Measurements from ENCODE around the gene CCL26.
"Not testable (repeated sequence)": the region's sequence is repeated elsewhere in the genome, so short reads cannot be mapped to it uniquely, and the experiment has no call there.

CCL26 gene

GRCh38 chr7:75725306-75725705 is 46.7 kb downstream of the CCL26 start:
- Histone ChIP-seq H3K4me3 (no peak overlapping the region), H3K4me1 (peaks cover 38 to 67% (median 49%) of the 10 kb centered on the region in 10 experiments), H4K20me1 (peaks cover 0 to 7% (median 0%) of the 10 kb centered on the region in 11 experiments; a peak in 2 of 22 replicates), H3K4me2 (peak overlapping the region; percentile 29 to 68 (median 47); a peak in 13 of 22 replicates), H3K36me3 (no peaks in the 10 kb centered on the region), H3K9ac (no peak overlapping the region), H3K27me3 (no peaks in the 10 kb centered on the region), H3K27ac (no peak overlapping the region), H3K9me3 (replicated peaks in 1 of 11) (no peaks in the 10 kb centered on the region)
- no peak for TF ChIP-seq Cebpa-rat (IDR thresholded peaks at IDR 0.05)

- H3K9me3 ChIP-seq (replicated peaks in 1 of 11) = no peaks in the 10 kb centered on the region
- H4K20me1 ChIP-seq = peaks cover 0 to 6% (median 0%) of the 10 kb centered on the region in 11 experiments; a peak in 2 of 22 replicates
- no peak for TF ChIP-seq Cebpa-rat (IDR thresholded peaks at IDR 0.05)
- no peaks in the 10 kb centered on the region for H3K27me3 ChIP-seq
- H3K4me3 ChIP-seq = no peak overlapping the region
- no peak overlapping the region for H3K27ac ChIP-seq
- no peaks in the 10 kb centered on the region; a peak in 1 of 22 replicates for H3K36me3 ChIP-seq
- peak overlapping the region in 1 of 11 experiments; percentile 16; a peak in 1 of 22 replicates for H3K9ac ChIP-seq
- peaks cover 25 to 48% (median 37%) of the 10 kb centered on the region in 10 experiments for H3K4me1 ChIP-seq
- peak overlapping the region in 5 of 11 experiments; percentile 29 to 59 (median 50); a peak in 6 of 22 replicates for H3K4me2 ChIP-seq
Observed at GRCh38 chr7:75723444-75723843, 48.6 kb downstream of the CCL26 start.

- Histone ChIP-seq H3K4me2 (no peak overlapping the region), H3K9me3 (replicated peaks in 1 of 11) (no peaks in the 10 kb centered on the region), H4K20me1 (0 out of 22 replicates have a peak, but pooled peaks cover 0 to 5% (median 0%) of the 10 kb centered on the region in 11 experiments), H3K36me3 (peaks cover 0 to 9% (median 0%) of the 10 kb centered on the region in 11 experiments; a peak in 3 of 22 replicates), H3K27me3 (no peaks in the 10 kb centered on the region), H3K4me1 (peaks cover 15 to 38% (median 27%) of the 10 kb centered on the region in 10 experiments), H3K9ac (no peak overlapping the region), H3K4me3 (no peak overlapping the region), H3K27ac (no peak overlapping the region)
- TF ChIP-seq Cebpa-rat (IDR thresholded peaks at IDR 0.05) = no peak
Observed at GRCh38 chr7:75722373-75722772, 49.6 kb downstream of the CCL26 start.

GRCh38 chr7:75721922-75722321 is 50.1 kb downstream of the CCL26 start:
- Histone ChIP-seq H3K36me3 (peaks cover 0 to 13% (median 4%) of the 10 kb centered on the region in 11 experiments; a peak in 6 of 22 replicates), H3K4me1 (peaks cover 15 to 37% (median 27%) of the 10 kb centered on the region in 10 experiments)
- H3K27ac ChIP-seq; H3K4me3 ChIP-seq; H3K9ac ChIP-seq; H3K9me3 ChIP-seq (replicated peaks in 1 of 11); H3K4me2 ChIP-seq; H4K20me1 ChIP-seq; H3K27me3 ChIP-seq: not testable (repeated sequence)

- Histone ChIP-seq H3K27me3 (no peaks in the 10 kb centered on the region), H3K4me2 (no peak overlapping the region), H3K9me3 (replicated peaks in 1 of 11) (0 out of 22 replicates have a peak, but pooled peaks cover 0 to 6% (median 0%) of the 10 kb centered on the region in 11 experiments), H4K20me1 (0 out of 22 replicates have a peak, but pooled peaks cover 0 to 5% (median 0%) of the 10 kb centered on the region in 11 experiments), H3K36me3 (peaks cover 0 to 16% (median 4%) of the 10 kb centered on the region in 11 experiments; a peak in 6 of 22 replicates), H3K9ac (no peak overlapping the region), H3K27ac (no peak overlapping the region), H3K4me3 (no peak overlapping the region), H3K4me1 (peaks cover 15 to 37% (median 27%) of the 10 kb centered on the region in 10 experiments)
- no peak for TF ChIP-seq Cebpa-rat (IDR thresholded peaks at IDR 0.05)
Observed at GRCh38 chr7:75721426-75721825, 50.6 kb downstream of the CCL26 start.

- Histone ChIP-seq H3K9ac (no peak overlapping the region), H3K4me2 (no peak overlapping the region), H3K4me3 (no peak overlapping the region), H3K9me3 (replicated peaks in 1 of 11) (peaks cover 0 to 9% (median 3%) of the 10 kb centered on the region in 11 experiments; a peak in 5 of 22 replicates), H3K27ac (no peak overlapping the region), H3K36me3 (peaks cover 0 to 16% (median 4%) of the 10 kb centered on the region in 11 experiments; a peak in 6 of 22 replicates), H4K20me1 (0 out of 22 replicates have a peak, but pooled peaks cover 0 to 5% (median 0%) of the 10 kb centered on the region in 11 experiments), H3K27me3 (no peaks in the 10 kb centered on the region), H3K4me1 (peaks cover 4 to 34% (median 16%) of the 10 kb centered on the region in 10 experiments; a peak in 19 of 20 replicates)
- TF ChIP-seq Cebpa-rat (IDR thresholded peaks at IDR 0.05) = no peak
Observed at GRCh38 chr7:75719626-75720025, 52.4 kb downstream of the CCL26 start.

Data from BLaER1 treated with 17β-estradiol and CSF1 and Interleukin-3, amounts not matched to agents 10 nM and 100 nM (cell line).